Frontal cortex (tissue), 4 donors: ENCODE results near the gene IFNL4. TPM values are rescaled to one million over a fixed set of nuclear protein-coding genes. Genes with fewer than 3 reads are reported as not detected.

Experiments used
- DNase-seq, 2 donors: peaks; one replicate each; pipeline ENCODE4 v3.0.0; 2012; ENCODE audit warnings: low spot score in 2 of 2
- FAIRE-seq: peaks from 2 replicates; lab custom pipeline; 2012; peaks lifted over from hg19 to GRCh38; lab: Jason Lieb, UNC
- total RNA-seq: library from RNA; depleted of rRNA; stranded (reverse); fragments of >200 nt; gene quantifications from one replicate; pipeline ENCODE4 v1.2.3, GENCODE V29; 2014
- donor health status: control.
- donor health status: control.
- donor health status: control.

IFNL4 gene
- total RNA-seq, 1 donor from 2014 or later, result under 0.01 TPM

DNA sequence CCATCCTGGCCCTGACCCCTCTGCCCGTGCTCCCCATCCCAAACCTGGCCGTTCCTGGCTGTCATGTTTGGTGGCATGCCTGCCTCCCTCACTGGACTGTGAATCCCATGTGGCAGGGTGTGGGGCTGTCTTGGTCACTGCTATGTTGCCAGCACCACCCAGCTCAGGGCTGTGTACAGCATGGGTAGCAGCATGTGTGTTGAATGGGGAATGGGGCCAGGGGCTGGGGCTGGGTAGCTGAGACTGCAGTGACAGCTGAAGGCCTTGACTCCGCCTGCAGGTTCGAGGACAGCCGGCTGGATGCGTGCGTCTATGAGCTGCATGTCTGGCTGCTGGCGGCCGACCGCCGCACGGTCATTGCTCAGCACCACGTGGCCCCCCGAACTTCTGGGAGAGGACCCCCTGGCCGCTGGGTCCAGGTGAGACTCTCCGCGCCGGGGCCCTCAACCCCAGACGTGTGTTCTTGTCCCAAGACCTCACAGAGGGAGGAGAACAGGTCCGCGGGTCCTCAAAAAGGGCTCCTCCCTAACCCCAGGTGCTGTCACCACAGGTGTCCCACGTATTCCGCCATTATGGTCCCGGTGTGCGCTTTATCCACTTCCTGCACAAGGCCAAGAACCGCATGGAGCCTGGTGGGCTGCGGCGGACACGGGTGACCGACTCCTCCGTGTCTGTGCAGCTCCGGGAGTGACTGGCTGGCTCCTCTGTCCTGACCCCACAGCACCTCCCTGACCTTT lies 48.4 kb downstream of the IFNL4 start:
- DNase-seq (no peak), FAIRE-seq (no peak)

DNA sequence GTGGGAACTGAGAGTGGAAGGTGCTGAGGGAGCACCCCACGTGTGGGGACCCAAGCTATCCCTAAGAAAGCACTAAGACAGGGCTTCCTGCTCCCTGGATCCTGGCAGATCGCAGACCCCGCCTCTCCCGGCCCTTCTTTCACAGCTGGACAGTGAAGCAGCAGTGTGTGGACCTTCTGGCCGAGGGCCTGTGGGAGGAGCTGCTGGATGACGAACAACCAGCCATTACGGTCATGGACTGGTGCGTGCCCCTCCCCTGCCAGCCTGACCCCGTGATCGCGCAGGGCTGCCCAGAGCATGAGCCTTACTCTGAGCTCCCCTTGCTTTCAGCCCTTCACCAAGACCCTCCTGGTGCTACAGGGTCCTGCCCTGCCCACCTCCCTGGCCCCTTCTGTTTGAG lies 49.6 kb downstream of the IFNL4 start:
- FAIRE-seq (no peak), DNase-seq (peak; percentile 62 to 78)

DNA sequence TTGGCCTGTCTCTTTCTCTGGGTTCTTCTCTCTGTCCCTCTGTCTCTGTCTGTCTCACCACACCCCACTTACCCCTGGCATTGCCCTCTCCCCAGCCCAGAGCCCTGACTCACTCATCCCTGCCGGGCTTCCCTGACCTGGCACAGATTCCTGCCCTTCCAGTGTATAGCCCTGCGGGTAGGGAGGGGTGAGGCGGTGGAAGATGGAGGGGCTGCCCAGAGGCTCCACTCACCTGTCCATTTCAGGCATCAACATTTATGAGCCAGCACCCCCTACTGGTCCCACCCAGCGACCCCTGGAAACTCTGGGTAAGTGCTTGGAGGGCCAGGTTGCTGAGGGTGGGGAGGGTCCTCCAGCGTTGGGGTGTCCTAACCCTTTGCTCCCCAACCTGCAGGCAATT lies 50.8 kb downstream of the IFNL4 start:
- no peak for FAIRE-seq
- no peak for DNase-seq

DNA sequence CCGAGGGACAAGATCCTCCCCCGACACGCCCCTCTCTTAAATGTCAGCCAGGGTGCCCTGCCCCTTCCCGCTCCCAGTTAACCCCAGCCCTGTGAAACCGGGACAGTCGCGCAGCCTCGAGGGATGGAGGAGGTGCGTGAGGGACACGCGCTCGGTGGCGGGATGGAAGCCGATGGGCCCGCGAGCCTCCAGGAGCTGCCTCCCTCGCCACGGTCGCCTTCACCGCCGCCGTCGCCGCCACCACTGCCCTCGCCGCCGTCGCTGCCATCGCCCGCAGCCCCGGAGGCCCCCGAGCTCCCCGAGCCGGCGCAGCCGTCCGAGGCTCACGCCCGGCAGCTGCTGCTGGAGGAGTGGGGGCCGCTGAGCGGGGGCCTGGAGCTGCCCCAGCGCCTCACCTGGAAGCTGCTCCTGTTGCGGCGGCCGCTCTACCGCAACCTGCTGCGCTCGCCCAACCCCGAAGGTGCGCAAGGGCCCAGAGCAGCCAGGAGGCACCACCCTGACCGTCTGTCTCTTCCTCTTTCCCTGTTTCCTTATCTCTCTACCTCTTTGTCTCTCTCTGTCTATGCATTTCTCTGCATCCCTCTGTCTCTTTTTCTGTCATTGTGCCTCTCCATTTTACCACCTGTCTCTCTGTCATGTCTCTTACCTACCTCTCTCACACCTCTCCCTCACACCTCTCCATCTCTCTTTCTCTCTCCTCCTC lies 51.6 kb downstream of the IFNL4 start, which contains the start of gene NCCRP1:
Gene NCCRP1 (plus strand): TSS at position 105 of the 703 bp plus-strand sequence. CDS start 19 bp downstream, at position 124.
- no peak for FAIRE-seq

DNA sequence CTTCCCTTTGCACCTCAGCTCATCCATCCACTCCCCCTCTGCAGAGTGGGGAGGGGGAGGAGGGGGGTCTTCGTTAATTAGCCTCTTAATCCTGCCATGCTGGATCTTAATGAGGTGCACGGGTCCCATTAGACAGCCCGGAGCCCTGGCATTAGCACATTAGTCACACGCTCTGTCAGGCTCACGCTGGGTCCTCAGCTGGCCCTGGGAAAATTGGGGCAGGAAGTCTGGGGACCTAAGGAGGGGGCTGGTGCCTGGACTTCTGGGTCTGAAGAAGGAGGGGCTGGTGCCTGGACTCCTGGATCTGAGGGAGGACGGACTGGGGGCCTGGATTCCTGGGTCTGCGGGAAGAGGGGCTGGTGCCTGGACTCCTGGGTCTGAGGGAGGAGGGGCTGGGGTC lies 52.3 kb downstream of the IFNL4 start:
- DNase-seq (no peak), FAIRE-seq (no peak)

More for the DNA sequence above, 51.6 kb downstream of the IFNL4 start, which contains the start of gene NCCRP1:
- DNase-seq, result no peak

Other genes starting within 250 kb of the IFNL4 start
- gene FBXO27, start 216.3 kb downstream of the IFNL4 start, total RNA-seq, result 8.6 TPM
- gene ACP7, start 164.5 kb downstream of the IFNL4 start, total RNA-seq, result not detected
- gene PAK4, start 123.1 kb downstream of the IFNL4 start, total RNA-seq, result 0.82 TPM
- gene NCCRP1, start 51.9 kb downstream of the IFNL4 start, total RNA-seq, result not detected
- not detected for gene SYCN, start 44.6 kb downstream of the IFNL4 start, total RNA-seq
- not detected for gene IFNL3, start 3.9 kb downstream of the IFNL4 start, total RNA-seq
- not detected for gene IFNL2, start 19.5 kb upstream of the IFNL4 start, total RNA-seq
- gene IFNL1, start 47.6 kb upstream of the IFNL4 start, total RNA-seq, result not detected
- 5.3 TPM for gene LRFN1, start 72.0 kb upstream of the IFNL4 start, total RNA-seq
- gene GMFG, start 87.2 kb upstream of the IFNL4 start, total RNA-seq, result 2.9 TPM
- gene SAMD4B, start 93.6 kb upstream of the IFNL4 start, total RNA-seq, result 13.0 TPM
- 36.7 TPM for gene PAF1, start 142.2 kb upstream of the IFNL4 start, total RNA-seq
- gene MED29, start 142.5 kb upstream of the IFNL4 start, total RNA-seq, result 9.8 TPM
- 0.41 TPM for gene ZFP36, start 158.0 kb upstream of the IFNL4 start, total RNA-seq
- gene PLEKHG2, start 163.8 kb upstream of the IFNL4 start, total RNA-seq, result 17.5 TPM
- 59.1 TPM for gene RPS16, start 187.1 kb upstream of the IFNL4 start, total RNA-seq
- gene SUPT5H, start 196.7 kb upstream of the IFNL4 start, total RNA-seq, result 59.5 TPM
- gene TIMM50, start 232.0 kb upstream of the IFNL4 start, total RNA-seq, result 43.2 TPM